ENCODE results near the gene KRT81. TPM values are rescaled to one million over a fixed set of nuclear protein-coding genes. Genes with fewer than 3 reads are reported as not detected.

The KRT81 gene
- total and polyA plus RNA-seq, 10 donors, result 0.05 to 0.37 TPM; not detected in 8

DNA sequence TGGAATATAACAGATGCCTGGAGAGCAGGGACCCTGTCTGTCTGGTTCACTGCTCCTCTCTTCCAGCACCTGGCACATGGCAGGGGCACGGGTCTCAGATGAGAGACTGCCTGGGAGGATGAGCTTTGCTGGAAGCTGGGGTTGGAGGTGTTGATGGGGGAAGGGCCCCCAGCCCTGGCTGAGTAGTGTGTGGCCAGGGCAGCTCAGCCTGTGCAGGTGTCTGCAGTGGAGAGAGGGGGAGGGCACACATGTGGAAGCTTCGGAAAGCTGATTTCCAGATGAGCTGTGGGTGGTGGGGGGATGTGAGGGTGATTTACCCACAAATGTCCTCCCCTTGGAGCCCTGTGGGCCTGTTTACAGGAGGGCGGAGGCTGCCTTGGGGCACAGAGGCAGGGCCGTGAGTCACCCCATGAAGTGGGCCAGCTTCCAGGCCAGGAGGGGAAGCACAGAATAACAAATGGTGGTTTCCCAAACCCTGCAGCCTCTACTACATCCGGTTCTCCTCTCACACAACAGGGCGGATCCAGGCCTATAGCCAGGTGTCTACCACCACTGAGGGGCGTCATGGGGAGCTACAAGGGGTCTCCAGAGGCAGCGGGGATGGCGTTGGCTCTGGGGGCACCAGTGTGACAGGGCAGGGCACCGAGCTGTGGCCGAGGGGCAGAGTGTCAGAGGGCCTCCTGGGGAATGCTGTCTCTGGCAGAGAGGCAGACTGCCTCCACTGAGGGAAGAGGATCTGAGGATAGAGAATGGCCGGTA, 47.3 kb downstream of the KRT81 start:
- intact Hi-C loops (cut with DNase I; ENCODE audit: low total_unique reads), result no loop called here
- no peaks in the 10 kb centered on the region for H3K9me3 ChIP-seq
- H3K4me3 ChIP-seq, result no peak overlapping the region
- H3K27me3 ChIP-seq (replicated peaks in 1 of 7), result peaks cover 0 to 24% (median 0%) of the 10 kb centered on the region in 7 donors
- DNase-seq, result peak; percentile 81
- TF ChIP-seq, protein P1, sequence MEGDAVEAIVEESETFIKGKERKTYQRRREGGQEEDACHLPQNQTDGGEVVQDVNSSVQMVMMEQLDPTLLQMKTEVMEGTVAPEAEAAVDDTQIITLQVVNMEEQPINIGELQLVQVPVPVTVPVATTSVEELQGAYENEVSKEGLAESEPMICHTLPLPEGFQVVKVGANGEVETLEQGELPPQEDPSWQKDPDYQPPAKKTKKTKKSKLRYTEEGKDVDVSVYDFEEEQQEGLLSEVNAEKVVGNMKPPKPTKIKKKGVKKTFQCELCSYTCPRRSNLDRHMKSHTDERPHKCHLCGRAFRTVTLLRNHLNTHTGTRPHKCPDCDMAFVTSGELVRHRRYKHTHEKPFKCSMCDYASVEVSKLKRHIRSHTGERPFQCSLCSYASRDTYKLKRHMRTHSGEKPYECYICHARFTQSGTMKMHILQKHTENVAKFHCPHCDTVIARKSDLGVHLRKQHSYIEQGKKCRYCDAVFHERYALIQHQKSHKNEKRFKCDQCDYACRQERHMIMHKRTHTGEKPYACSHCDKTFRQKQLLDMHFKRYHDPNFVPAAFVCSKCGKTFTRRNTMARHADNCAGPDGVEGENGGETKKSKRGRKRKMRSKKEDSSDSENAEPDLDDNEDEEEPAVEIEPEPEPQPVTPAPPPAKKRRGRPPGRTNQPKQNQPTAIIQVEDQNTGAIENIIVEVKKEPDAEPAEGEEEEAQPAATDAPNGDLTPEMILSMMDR (IDR thresholded peaks at IDR 0.05 in 8 of 11, conservative IDR thresholded peaks at IDR 0.05 in 3 of 11), result no peak
- TF ChIP-seq POLR2AphosphoS5 (IDR thresholded peaks at IDR 0.05) (peak; percentile 22 to 48 (median 48)), POLR2A (IDR thresholded peaks at IDR 0.05) (no peak)
- no peaks in the 10 kb centered on the region for H3K36me3 ChIP-seq
- H3K4me1 ChIP-seq, result peaks cover 7 to 25% (median 13%) of the 10 kb centered on the region in 6 donors
- 20 to 36% (median 26%) methylated on average over 12 of the region's 12 CpGs for WGBS, 5 donors
- H3K27ac ChIP-seq, result peak overlapping the region in 2 of 8 donors; percentile 31 to 40

DNA sequence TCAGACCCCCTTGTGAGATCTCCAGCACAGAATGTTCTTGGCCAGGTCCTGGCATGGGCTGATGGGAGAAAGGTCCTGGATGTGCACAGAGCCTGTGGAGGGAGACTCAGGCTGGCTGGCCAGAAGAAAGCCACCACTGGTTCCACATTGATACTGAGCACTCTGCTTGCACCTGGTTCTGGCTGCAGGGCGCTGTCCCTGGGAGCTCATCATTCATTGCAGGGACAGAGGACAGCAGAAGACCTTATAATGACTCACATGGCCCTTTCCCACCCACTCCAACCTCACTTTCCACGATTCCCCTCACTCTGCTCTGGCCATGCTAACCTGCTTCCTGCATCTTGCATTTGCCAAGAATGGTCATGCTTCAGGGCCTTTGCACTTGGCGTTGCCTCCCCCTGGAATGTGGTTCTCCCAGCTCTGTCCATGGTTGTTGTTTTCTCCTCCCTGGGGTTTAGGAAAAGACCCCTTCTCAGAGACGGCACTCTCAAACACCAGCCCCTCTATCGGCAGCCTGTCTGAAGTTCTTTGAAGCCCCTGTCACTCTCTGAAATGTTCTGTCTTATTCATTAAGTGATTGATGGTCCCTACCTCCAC, 48.0 kb downstream of the KRT81 start:
- H3K27ac ChIP-seq, result peak overlapping the region in 1 of 8 donors; percentile 40
- peaks cover 7 to 25% (median 13%) of the 10 kb centered on the region in 6 donors for H3K4me1 ChIP-seq
- H3K36me3 ChIP-seq, result no peaks in the 10 kb centered on the region
- no peak overlapping the region for H3K4me3 ChIP-seq
- TF ChIP-seq POLR2AphosphoS5 (IDR thresholded peaks at IDR 0.05), result no peak
- no peak for TF ChIP-seq POLR2A (IDR thresholded peaks at IDR 0.05)
- TF ChIP-seq, protein P1 (IDR thresholded peaks at IDR 0.05 in 8 of 11, conservative IDR thresholded peaks at IDR 0.05 in 3 of 11), result no peak
- H3K27me3 ChIP-seq (replicated peaks in 1 of 7), result peaks cover 0 to 17% (median 0%) of the 10 kb centered on the region in 7 donors
- intact Hi-C loops (cut with DNase I; ENCODE audit: low total_unique reads), result no loop called here
- WGBS, 5 donors, result 65 to 86% (median 74%) methylated on average over 5 of the region's 5 CpGs
- DNase-seq, result peak; percentile 56
- no peaks in the 10 kb centered on the region for H3K9me3 ChIP-seq

DNA sequence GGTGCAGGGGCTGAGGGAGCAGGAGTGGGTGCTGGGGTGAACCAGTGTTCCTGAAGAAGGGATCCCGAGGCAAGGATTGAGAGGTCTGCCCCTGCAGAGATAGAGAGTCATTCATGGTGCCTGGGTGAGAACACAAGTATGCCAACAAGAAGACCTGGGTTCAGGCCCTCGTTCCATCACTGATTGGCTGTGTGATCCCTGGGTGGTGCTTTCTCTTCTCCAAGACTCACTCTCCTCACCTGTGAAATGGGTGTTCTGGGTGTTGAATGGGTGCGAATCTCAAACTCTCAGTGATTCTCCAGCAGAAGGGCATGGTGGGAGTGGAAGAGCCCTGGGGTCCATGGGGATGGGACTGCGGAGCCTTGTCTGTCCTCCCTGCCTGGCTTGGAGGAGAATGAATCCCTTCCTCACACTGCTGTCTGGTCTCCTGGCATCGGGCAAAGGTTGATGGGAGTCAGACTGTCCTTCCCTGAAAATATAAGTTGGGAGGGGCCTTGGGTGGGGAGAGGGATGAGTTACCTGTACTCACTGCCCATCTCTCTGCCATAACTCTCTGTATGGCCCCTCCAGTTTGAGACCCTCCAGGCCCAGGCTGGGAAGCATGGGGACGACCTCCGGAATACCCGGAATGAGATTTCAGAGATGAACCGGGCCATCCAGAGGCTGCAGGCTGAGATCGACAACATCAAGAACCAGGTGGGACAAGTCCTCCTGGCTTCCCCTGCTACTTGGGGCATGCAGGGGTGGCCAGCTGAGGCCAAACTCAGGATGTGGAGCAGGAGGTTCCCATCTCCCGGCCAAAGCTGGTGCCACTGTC, 48.7 kb downstream of the KRT81 start:
- Histone ChIP-seq H3K36me3 (no peaks in the 10 kb centered on the region), H3K4me1 (peaks cover 7 to 25% (median 13%) of the 10 kb centered on the region in 6 donors), H3K4me3 (no peak overlapping the region), H3K27ac (no peak overlapping the region), H3K9me3 (no peaks in the 10 kb centered on the region), H3K27me3 (replicated peaks in 1 of 7) (peaks cover 0 to 10% (median 0%) of the 10 kb centered on the region in 7 donors)
- no peak for TF ChIP-seq POLR2A (IDR thresholded peaks at IDR 0.05)
- TF ChIP-seq, protein P1 (IDR thresholded peaks at IDR 0.05 in 8 of 11, conservative IDR thresholded peaks at IDR 0.05 in 3 of 11), result no peak
- no peak for TF ChIP-seq POLR2AphosphoS5 (IDR thresholded peaks at IDR 0.05)
- intact Hi-C loops (cut with DNase I; ENCODE audit: low total_unique reads), result no loop called here
- WGBS, 5 donors, result 89 to 96% (median 94%) methylated on average over 9 to 11 of the region's 11 CpGs
- DNase-seq, result peak; percentile 16

Data from spleen (tissue), 11 donors.